ENCODE results near the gene THRAP3.

- TF ChIP-seq POLR2A (IDR thresholded peaks at IDR 0.05; ENCODE audit: low read depth, low read length) (no peak), POLR2AphosphoS5 (IDR thresholded peaks at IDR 0.05; ENCODE audit: low read depth, low read length) (no peak)
These were observed 55.6 kb downstream of the THRAP3 start for GRCh38 chr1:36279789-36280296.

All from GM12891 (cell line).